Stimulated activated CD4-positive, alpha-beta T cell treated with anti-CD3 and anti-CD28 coated beads, Interleukin-4, amount 100 ng/mL, for 1 hour (primary cell): Measurements from ENCODE around the gene PHF11.

Experiments
- DNase-seq: peaks from one replicate; pipeline ENCODE4 v3.0.0-alpha.2; 2020

PHF11 gene

DNA sequence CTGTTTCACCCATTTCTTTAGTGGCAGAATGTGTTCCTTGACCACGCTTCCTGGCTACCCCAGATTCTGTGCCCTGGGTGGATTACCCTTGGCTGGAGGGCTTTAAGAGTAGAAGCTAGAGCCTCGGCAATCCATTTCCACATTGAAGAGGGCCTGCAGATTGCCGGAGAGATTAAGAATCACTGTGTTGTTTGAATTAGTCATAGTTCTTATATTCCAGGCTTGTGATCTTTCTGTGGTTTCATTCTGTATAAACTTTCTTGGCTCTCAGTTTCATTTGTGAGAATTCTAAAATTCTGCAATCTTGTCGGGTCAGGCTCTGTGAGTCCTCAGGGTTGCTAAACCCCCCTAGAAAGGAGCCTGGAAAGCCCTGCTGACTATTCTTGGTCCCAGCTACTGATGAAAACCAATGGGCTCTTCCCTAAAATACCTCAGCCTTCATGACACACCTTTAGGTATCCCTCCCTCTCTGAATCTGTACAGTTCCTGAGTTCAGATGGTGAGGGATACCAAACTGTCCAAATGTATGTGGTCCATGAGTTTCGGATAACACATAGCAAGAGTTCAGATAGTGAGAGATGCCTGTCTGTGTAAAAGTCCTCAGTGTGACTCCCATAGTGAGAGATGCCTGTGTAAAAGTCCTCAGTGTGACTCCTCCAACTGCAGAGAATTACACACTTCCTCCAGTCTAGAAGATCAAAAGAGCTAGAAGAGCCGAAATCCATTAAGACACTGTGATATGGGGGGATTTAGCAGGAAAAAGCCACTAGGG is 4.3 kb downstream of the PHF11 start:
- no peak for DNase-seq

GRCh38 chr13:49502954-49503353 is 7.2 kb downstream of the PHF11 start:
- DNase-seq: no peak

- DNase-seq: no peak
These were observed 8.2 kb downstream of the PHF11 start for GRCh38 chr13:49503951-49504350.

DNA sequence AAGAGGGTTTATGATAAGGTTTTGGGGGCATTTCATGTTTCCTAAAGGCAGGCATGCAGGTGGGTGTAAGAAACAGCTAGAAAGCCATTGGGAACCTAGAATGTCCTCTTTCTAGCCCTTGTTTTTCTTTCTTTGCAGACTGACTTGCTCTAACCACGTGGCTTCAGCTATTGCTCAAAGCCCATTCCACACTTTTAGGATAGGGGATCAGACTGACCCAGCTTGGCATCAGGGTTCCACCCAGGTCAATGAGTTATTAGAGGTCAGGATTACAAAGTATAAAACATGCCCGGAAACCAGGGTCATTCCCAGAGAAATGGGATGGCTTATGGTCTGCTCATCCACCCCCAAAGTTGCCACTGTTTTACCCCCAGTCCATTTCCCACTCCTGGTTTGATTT is 16.8 kb downstream of the PHF11 start:
- DNase-seq: no peak

- DNase-seq: no peak
These were observed 20.7 kb downstream of the PHF11 start for GRCh38 chr13:49516467-49516866.

DNA sequence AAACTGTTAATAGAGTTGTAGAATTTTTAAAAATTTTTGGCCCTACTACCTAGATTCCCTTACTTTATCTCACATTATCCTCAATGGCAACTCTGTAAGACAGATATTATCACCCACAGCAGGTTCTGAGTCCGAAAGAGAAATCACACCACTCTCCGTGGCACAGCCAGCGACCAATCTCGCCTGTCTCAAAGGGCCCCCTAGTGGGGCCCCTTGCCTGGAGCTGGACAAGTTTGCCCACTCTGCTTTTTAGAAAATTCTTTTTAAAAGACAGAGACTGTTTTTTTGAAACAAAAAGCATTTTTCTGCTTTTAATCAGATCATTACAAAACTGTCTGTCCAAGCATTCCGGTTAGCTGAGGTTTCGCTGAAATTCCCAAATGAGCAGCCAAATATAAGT is 21.7 kb downstream of the PHF11 start:
- no peak for DNase-seq

- DNase-seq: no peak
These were observed 25.5 kb downstream of the PHF11 start for GRCh38 chr13:49521224-49521623.

GRCh38 chr13:49524740-49525501 is 29.2 kb downstream of the PHF11 start:
- DNase-seq: no peak

DNA sequence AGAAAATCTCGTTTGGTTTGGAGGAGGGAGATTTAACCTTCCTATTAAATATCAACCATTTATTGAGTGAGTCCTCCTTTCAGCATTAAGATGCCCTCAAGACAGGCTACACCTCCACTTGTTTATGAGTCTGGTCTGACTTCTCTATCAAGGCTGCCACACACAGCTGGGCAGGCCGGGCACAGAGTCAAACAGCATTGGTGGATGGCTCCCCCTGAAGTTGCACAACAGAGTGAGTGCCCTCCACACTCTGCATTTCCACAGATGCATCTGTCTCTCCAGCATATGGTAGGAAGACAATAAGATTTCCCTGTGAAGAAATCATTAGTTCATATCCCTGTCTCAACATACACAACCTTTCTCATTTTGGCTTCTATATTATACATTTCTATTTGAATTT is 31.4 kb downstream of the PHF11 start:
- no peak for DNase-seq

DNA sequence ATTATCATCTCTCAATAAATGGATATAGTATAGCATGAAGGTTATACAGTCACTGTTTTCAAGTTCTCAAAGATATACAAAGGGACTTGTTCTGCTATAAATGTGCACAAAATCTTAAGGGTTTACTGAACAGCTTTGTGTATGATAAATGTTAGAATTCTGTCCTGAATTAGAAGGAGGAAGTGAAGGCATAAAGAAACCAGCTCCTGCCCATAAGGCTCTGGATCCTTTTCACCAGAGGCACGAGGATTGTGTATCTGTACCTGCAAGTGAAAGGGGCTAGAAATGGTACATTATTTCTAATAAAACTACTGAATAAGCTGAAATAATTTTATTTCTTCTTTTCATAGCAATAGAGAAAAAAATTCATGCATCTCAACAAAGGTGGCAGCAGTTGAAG is 32.4 kb downstream of the PHF11 start:
- DNase-seq: no peak

- DNase-seq: no peak
These were observed 34.7 kb downstream of the PHF11 start for GRCh38 chr13:49530457-49530856.

DNA sequence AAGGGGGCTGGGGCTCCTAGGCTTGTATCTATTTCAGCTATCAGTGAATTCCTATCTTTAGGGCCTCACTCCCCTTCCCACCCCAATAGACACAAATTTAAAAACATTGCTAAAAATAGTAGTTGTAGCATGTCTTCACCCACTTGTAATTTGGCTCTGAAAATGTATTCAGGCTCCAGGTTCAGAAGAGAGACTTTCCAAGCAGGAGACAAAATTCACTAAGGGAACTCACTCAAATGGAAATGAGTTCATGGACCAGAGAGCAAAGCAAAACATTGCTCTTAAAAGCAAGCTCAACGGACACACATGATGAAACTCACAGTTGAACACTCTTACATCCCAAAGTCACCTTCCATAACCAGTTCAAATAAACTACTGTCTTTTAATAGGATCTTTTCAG is 36.8 kb downstream of the PHF11 start:
- DNase-seq: no peak

- DNase-seq: no peak
These were observed 37.3 kb downstream of the PHF11 start for GRCh38 chr13:49533011-49533410.

DNA sequence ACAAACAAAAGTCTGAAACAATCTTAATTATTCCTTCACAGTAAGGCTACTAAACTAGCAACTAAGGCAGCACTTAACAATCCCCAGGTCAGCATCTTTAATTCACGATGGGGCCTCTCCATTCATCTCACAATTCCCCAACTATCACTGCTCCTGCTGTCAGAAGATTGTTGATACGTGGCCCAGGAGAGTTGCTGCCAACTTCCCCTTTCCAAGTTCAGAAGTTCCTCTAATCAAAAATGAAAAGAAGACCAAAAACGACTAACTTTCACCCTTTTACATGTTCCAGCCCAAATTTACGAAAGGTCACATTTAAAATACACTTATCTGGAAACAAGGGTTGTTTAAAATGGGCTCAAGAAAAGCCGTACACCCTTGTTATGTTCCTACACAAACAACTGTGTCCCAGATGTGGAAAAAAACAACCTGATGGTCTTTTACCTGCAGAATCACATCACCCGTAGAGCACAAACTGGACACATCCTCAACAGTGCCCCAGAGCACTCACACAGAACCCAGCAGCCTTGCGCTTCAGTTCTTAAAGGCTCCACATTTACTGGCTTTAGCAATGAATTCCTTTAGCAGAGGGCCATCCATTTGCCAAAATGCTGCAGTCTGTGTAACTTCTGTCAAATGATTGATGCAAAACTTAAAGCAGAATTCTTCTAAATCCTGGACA is 38.0 kb downstream of the PHF11 start:
- DNase-seq: no peak

DNA sequence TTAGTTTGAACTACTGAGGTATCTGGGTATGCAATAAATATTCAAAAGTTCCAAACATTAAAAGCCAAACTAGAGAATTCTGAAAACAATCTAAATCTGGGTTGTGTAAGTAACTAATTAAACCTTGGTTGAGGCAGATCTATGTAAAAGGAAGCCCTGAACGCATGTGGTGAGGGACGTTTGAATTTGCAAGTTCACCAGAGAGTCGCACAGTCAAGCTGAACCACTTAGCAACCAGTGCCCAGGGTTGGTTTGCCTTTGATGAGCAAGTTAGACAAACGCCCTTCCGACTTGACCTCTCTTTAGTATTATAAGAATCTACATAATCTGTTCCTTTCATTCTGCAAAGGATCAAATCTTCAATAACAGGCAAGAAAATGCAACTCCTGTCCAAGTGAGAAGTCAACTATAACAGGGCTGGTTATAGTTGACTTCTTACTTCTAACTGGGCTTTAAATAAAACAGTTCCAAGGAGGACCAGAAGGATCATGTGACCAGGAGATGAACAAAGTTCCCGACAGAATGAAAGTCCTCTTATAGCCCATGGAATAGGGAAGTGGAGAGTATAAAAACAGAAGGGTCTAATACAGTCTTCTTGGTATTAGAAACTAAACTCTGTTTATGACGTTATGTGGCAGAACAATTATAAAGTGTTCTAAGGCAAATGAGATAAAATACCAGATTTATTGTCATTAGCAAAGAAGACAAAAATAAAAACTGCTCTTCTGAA is 40.6 kb downstream of the PHF11 start:
- DNase-seq: no peak

DNA sequence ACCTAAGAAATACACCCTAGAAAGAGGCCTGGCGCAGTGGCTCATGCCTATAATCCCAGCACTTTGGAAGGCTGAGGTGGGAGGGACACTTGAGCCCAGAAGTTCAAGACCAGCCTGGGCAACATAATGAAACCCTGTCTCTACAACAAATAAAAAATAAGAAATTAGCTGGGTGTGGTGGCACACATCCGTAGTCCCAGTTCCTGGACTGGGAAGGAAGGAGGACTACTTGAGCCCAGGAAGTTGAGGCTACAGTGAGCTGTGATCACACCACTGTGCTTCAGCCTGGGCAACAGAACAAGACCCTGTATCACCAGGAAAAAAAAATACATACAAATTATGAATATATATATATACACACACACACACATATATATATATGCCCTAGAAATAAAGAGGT is 42.7 kb downstream of the PHF11 start:
- no peak for DNase-seq

- DNase-seq: no peak
These were observed 43.6 kb downstream of the PHF11 start for GRCh38 chr13:49539313-49539712.

DNA sequence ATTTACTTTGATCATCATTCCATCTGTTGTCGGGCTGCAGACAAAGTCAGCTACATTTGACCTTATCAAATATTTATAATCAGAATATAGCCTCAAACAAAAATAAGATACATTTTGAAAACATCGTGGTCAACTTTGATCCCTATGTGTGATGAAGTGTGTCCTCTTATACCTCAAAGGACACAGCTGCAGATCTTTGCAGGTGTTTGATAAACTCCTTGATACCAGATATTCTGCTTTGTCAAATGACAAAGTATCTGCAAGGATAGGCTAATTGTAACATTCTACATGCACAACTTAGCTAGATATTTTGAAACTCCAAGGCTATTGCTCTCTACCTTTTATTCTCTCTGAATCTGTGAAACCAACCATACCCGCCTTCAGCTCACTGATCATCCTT is 44.0 kb downstream of the PHF11 start:
- DNase-seq: no peak

DNA sequence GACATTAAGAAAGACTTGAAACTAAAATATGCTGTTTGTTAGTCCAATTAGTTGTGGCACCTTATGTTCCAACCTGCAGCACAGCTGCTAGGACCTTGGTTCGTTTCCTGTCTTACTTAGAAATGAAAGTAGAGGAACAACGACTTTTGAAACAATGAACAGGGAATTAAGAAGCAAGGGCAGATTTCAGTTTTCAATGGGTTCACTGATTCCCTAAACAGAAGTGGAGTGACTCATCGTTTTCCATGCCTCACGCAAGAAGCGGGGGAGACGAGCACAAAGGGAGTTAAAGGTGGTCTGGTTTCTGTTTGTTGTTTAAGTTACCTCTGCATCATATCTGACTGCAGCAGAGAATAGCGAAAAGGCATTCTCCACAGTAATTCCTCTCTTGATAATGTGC is 44.8 kb downstream of the PHF11 start:
- DNase-seq: no peak

- no peak for DNase-seq
These were observed 47.9 kb downstream of the PHF11 start for GRCh38 chr13:49543656-49544055.

- no peak for DNase-seq
These were observed 49.9 kb downstream of the PHF11 start for GRCh38 chr13:49545661-49546060.

GRCh38 chr13:49546561-49546960 is 50.8 kb downstream of the PHF11 start:
- DNase-seq: no peak

DNA sequence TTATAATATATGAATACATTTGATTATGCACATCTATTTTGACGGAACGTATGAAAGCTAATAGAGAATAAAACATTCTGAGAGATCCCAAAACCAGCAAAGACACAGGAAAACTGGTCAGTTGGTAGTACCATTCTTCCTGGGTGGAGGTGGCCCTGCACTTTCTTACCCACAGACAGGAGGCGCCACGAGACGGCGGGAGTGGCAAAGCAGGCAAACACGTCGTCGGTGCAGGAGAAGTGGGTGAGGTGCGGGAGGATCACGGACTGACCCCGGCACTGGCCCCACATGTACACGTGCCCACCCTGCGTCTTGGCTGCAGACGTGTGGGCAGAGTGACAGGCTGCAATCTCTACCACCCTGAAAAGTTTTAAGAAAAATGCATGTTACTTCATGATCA is 53.5 kb downstream of the PHF11 start:
- DNase-seq: no peak
